Measurements from ENCODE around the gene DENND4A.

DNA sequence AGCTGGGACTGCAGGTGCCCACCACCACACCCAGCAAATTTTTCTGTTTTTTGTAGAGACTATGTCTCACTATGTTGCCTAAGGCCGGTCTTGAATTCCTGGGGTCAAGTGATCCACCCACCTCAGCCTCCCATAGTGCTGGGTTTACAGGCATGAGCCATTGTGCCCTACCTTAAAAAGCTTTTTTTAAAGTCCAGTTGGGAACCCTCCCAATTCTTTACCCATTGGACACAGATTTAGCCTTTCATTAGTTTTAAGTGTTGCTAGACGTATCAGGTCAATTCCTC lies 1.7 kb upstream of the DENND4A start:
- TF ChIP-seq CTCF (conservative IDR thresholded peaks at IDR 0.05; ENCODE audit: low read depth, low read length) (no peak), EZH2 (IDR thresholded peaks at IDR 0.05; ENCODE audit: low read length, unreplicated experiment) (no peak)
